ENCODE measurements around the gene SPEM3.

DNA sequence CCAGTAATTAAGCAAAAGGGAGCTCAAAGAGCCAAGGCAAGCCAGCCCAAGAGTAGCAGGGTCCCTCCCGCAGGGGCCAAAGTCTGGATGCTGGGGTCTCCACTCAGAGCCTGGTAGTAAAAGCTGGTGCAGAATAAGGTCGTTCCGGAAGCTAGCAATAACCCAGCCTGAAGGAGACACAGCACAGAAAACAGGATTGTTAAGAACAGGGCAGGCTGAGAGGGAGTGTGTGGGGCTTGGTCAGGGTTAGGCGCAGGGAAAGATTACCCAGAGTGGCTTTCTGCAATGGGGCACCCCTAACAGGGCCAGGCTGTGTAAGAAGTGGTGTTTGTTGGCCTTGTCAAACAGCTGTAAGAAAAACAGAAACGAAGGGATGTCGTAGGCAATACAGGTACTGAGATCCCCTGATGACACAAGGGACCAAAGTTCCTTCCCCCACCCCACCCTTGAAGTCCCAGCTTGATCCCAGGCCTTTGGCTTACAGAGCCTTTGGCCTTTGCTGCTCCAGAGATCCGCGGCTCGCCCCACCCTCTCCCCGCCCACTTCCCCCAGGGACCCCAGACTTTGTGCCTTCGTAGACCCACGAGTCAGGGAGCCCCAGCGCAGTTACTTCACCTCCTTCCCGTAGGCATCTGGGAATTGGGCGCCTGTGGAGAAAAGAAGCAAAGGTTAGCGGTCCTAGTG, 25.5 kb upstream of the SPEM3 start:
- TF ChIP-seq, protein P1, sequence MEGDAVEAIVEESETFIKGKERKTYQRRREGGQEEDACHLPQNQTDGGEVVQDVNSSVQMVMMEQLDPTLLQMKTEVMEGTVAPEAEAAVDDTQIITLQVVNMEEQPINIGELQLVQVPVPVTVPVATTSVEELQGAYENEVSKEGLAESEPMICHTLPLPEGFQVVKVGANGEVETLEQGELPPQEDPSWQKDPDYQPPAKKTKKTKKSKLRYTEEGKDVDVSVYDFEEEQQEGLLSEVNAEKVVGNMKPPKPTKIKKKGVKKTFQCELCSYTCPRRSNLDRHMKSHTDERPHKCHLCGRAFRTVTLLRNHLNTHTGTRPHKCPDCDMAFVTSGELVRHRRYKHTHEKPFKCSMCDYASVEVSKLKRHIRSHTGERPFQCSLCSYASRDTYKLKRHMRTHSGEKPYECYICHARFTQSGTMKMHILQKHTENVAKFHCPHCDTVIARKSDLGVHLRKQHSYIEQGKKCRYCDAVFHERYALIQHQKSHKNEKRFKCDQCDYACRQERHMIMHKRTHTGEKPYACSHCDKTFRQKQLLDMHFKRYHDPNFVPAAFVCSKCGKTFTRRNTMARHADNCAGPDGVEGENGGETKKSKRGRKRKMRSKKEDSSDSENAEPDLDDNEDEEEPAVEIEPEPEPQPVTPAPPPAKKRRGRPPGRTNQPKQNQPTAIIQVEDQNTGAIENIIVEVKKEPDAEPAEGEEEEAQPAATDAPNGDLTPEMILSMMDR (IDR thresholded peaks at IDR 0.05; ENCODE audit: low read depth, low read length) = no peak
- no peak for TF ChIP-seq EZH2phosphoT487 (IDR thresholded peaks at IDR 0.05; ENCODE audit: low read depth)
